K562 (cell line): Measurements from ENCODE around the gene TOR1A. TPM values are rescaled to one million over a fixed set of nuclear protein-coding genes. Genes with fewer than 3 reads are reported as not detected.

Experiments
- CXXC5 ChIP-seq: fragments of 250-450 bp; sonication (Bioruptor Pico); IDR thresholded peaks from 2 replicates; pipeline ENCODE4 v1.8.0; 2022; ENCODE audit warnings: inconsistent platforms, mild to moderate bottlenecking, moderate library complexity
- E4F1 ChIP-seq: fragments of 250-450 bp; sonication (Bioruptor Pico); IDR thresholded peaks from 2 replicates; pipeline ENCODE4 v1.5.0; 2021; ENCODE audit warnings: mild to moderate bottlenecking, borderline replicate concordance
- ESRRB ChIP-seq: fragments of 250-450 bp; sonication (Bioruptor Pico); IDR thresholded peaks from 2 replicates; pipeline ENCODE4 v1.5.0; 2020; ENCODE audit warnings: mild to moderate bottlenecking, moderate library complexity, borderline replicate concordance
- ETS1 ChIP-seq: conservative IDR thresholded peaks from 2 replicates; pipeline ENCODE4 v1.6.1; 2011; ENCODE audit warnings: low read depth, mild to moderate bottlenecking, low read length; ENCODE audit not compliant: control insufficient read depth
- MED1 ChIP-seq: sonication (generic); formaldehyde crosslinking; IDR thresholded peaks from 2 replicates; pipeline ENCODE4 v1.8.1; 2023; ENCODE audit warnings: missing genetic modification reagents, borderline replicate concordance
- MEF2D ChIP-seq: conservative IDR thresholded peaks from 2 replicates; pipeline ENCODE4 v1.6.1; 2016; ENCODE audit warnings: low read depth, missing genetic modification characterization, missing compliant biosample characterization
- NR4A1 ChIP-seq, 2 experiments: fragments of 250-450 bp in 1 of 2; fragments of 450-650 bp in 1 of 2; sonication (Bioruptor Pico) in 1 of 2; IDR thresholded peaks; 2 replicates each; pipeline versions ENCODE4 v1.4.0 to v1.6.1; 2016 to 2020; ENCODE audit warnings: mild to moderate bottlenecking in 2 of 2, missing compliant biosample characterization in 1 of 2, missing genetic modification characterization in 1 of 2, moderate library complexity in 1 of 2
- POLR2B ChIP-seq: fragments of 450-650 bp; IDR thresholded peaks from 2 replicates; pipeline ENCODE4 v1.6.1; 2018; ENCODE audit warnings: low read depth; ENCODE audit not compliant: partially characterized antibody
- RERE ChIP-seq: sonication (generic); formaldehyde crosslinking; IDR thresholded peaks from 2 replicates; pipeline ENCODE4 v1.8.0; 2023; ENCODE audit warnings: missing genetic modification reagents, mild to moderate bottlenecking, borderline replicate concordance
- SAFB2 ChIP-seq: fragments of 200-400 bp; formaldehyde crosslinking; IDR thresholded peaks from 2 replicates; pipeline ENCODE4 v1.6.1; 2018; ENCODE audit warnings: borderline replicate concordance, low read length, low read depth, moderate library complexity; ENCODE audit not compliant: severe bottlenecking
- SIX5 ChIP-seq, 2 experiments: IDR thresholded peaks; 2 replicates each; pipeline ENCODE4 v1.6.1; 2011; ENCODE audit warnings: low read length in 2 of 2, borderline replicate concordance in 1 of 2, low read depth in 1 of 2, mild to moderate bottlenecking in 1 of 2, moderate library complexity in 1 of 2; ENCODE audit not compliant: insufficient read depth in 1 of 2
- TEAD1 ChIP-seq, 2 experiments: fragments of 450-650 bp in 1 of 2; sonication (generic) in 1 of 2; formaldehyde crosslinking; IDR thresholded peaks; 2 replicates each; pipeline versions ENCODE4 v1.4.0 to v1.8.0; 2020 to 2022; ENCODE audit warnings: mild to moderate bottlenecking in 2 of 2, missing genetic modification reagents in 1 of 2
- ZKSCAN8 ChIP-seq: fragments of 200-800 bp; sonication (Bioruptor generic); IDR thresholded peaks from 2 replicates; pipeline ENCODE4 v1.6.1; 2016; ENCODE audit warnings: missing genetic modification characterization, missing compliant biosample characterization
- ZNF134 ChIP-seq: fragments of 250-450 bp; sonication (Bioruptor Pico); conservative IDR thresholded peaks from 2 replicates; pipeline ENCODE4 v1.4.0; 2020
- ZNF589 ChIP-seq: fragments of 200-800 bp; sonication (Bioruptor generic); IDR thresholded peaks from 2 replicates; pipeline ENCODE4 v1.6.1; 2016; ENCODE audit warnings: low read depth, missing genetic modification characterization, missing compliant biosample characterization
- polyA plus RNA-seq, 8 experiments: library from polyadenylated mRNA; depleted of rRNA in 4 of 8; stranded (reverse) in 5 of 8; unstranded in 3 of 8; fragments of >200 nt; fragmentation: Nextera tagmentation in 2 of 8; fragmentation: Illumina TruSeq in 1 of 8; extraction: Ambion mirVana in 2 of 8; extraction: Trizol in 1 of 8; gene quantifications; 2 replicates each; pipeline versions ENCODE4 v1.2.1 to v1.2.3, GENCODE V29; 2011 to 2014; ENCODE audit warnings: inconsistent platforms in 1 of 8, missing spikeins in 1 of 8
- total RNA-seq, 7 experiments: library from RNA; depleted of rRNA in 6 of 7; stranded (reverse); fragments of >200 nt in 6 of 7; fragmentation: Illumina TruSeq in 2 of 7; extraction: Trizol in 2 of 7; gene quantifications; 2 replicates each; pipeline versions ENCODE4 v1.2.1 to v1.2.3, GENCODE V29; 2011 to 2021; ENCODE audit warnings: low replicate concordance in 1 of 7

TOR1A gene
- total and polyA plus RNA-seq, 9 of the 15 experiments (the other 6 are each of a cell fraction or from before 2014, with no cell fraction given), result 4.5 to 85.8 (median 51.3) TPM

GRCh38 chr9:129863059-129863690, 39.2 kb upstream of the TOR1A start (continued):
- TF ChIP-seq ETS1 (peak; percentile 100), TEAD1 (CRISPR knock-in tag; IDR thresholded peaks at IDR 0.05) (peak; percentile 93 to 96), SIX5 (IDR thresholded peaks at IDR 0.05; ENCODE audit: borderline replicate concordance in 1 of 2, insufficient read depth in 1 of 2, low read depth in 1 of 2, low read length in 2 of 2) (peak in 1 of 2 experiments; percentile 20; a peak in 1 of 4 replicates), MED1 (CRISPR knock-in tag) (no peak), POLR2B (peak; percentile 17), SAFB2 (no peak), ZNF134 (CRISPR knock-in tag) (peak; percentile 64; the same call in 1 of the 2 replicates), NR4A1 (CRISPR knock-in tag; IDR thresholded peaks at IDR 0.05) (peak; percentile 95), NR4A1 (tag; IDR thresholded peaks at IDR 0.05) (peak; percentile 98), E4F1 (CRISPR knock-in tag) (no peak; the same call in 1 of the 2 replicates), MEF2D (tag) (peak; percentile 92), RERE (CRISPR knock-in tag) (peak; percentile 97; the same call in 1 of the 2 replicates), ZKSCAN8 (CRISPR knock-in tag) (peak; percentile 92), ZNF589 (CRISPR knock-in tag) (peak; percentile 99), ESRRB (CRISPR knock-in tag) (0 out of 2 replicates have a peak, but pooled peaks have one; percentile 5), CXXC5 (CRISPR knock-in tag) (peak; percentile 99)
